ENCODE results near the gene PPP6R3. TPM values are rescaled to one million over a fixed set of nuclear protein-coding genes. Genes with fewer than 3 reads are reported as not detected.
"Not testable (repeated sequence)": the region's sequence is repeated elsewhere in the genome, so short reads cannot be mapped to it uniquely, and the experiment has no call there.

PPP6R3 gene
- total and polyA plus RNA-seq, 10 of the 15 experiments (the other 5 are each of a cell fraction or from before 2014, with no cell fraction given): 12.4 to 123 (median 74.1) TPM

- H4K20me1 ChIP-seq (ENCODE audit: control insufficient read depth, insufficient read depth); H3K79me2 ChIP-seq (ENCODE audit: control insufficient read depth, insufficient read depth, low read length); H3K4me2 ChIP-seq (ENCODE audit: control insufficient read depth, insufficient read depth); ATAC-seq; POLR2A ChIA-PET; DNase-seq (ENCODE audit: low read depth, low spot score); RAD21 ChIA-PET (ENCODE audit: unreplicated experiment); H3K4me1 ChIP-seq (ENCODE audit: control insufficient read depth, insufficient read depth, low read length); H3K9ac ChIP-seq (ENCODE audit: control insufficient read depth, insufficient read depth, low read length); SMC1A ChIA-PET (ENCODE audit: uncharacterized antibody, unreplicated experiment); FAIRE-seq; H3K4me3 ChIP-seq; H3K27ac ChIP-seq (ENCODE audit: control insufficient read depth, insufficient read depth); H3K9me3 ChIP-seq (replicated peaks; ENCODE audit: control insufficient read depth, insufficient read depth, low read length); BruUV-seq (replicated peaks); H2AFZ ChIP-seq (ENCODE audit: control insufficient read depth, low read depth, low read length); H3K36me3 ChIP-seq (ENCODE audit: control insufficient read depth in 2 of 2, insufficient read depth in 2 of 2, low read length in 1 of 2); CTCF ChIA-PET; H3K27me3 ChIP-seq (replicated peaks in 1 of 2; ENCODE audit: control insufficient read depth in 2 of 2, insufficient read depth in 2 of 2, low read length in 1 of 2): not testable (repeated sequence)
- in situ Hi-C loops (cut with MboI) (loop anchor here (10.0 kb wide), 1 partner anchor 450 kb away; no protein-coding TSS in a partner anchor), intact Hi-C loops (cut with micrococcal nuclease; ENCODE audit: unreplicated experiment) (loop anchor here (10.0 kb wide), 1 partner anchor 210 kb away; the partner anchor contains the start of gene CPT1A)
- 12% methylated on average over 7 of the region's 7 CpGs for WGBS (ENCODE audit: insufficient coverage, insufficient replicate concordance, low lambda C conversion rate, missing lambda C conversion rate)
Measured at GRCh38 chr11:68634606-68635005, 174.1 kb downstream of the PPP6R3 start.

GRCh38 chr11:68635172-68635571, 174.6 kb downstream of the PPP6R3 start:
- H2AFZ ChIP-seq (ENCODE audit: control insufficient read depth, low read depth, low read length); H3K9me3 ChIP-seq (replicated peaks; ENCODE audit: control insufficient read depth, insufficient read depth, low read length); H4K20me1 ChIP-seq (ENCODE audit: control insufficient read depth, insufficient read depth); CTCF ChIA-PET; H3K36me3 ChIP-seq (ENCODE audit: control insufficient read depth in 2 of 2, insufficient read depth in 2 of 2, low read length in 1 of 2); H3K9ac ChIP-seq (ENCODE audit: control insufficient read depth, insufficient read depth, low read length); POLR2A ChIA-PET; H3K27me3 ChIP-seq (replicated peaks in 1 of 2; ENCODE audit: control insufficient read depth in 2 of 2, insufficient read depth in 2 of 2, low read length in 1 of 2); BruUV-seq (replicated peaks); ATAC-seq; H3K4me1 ChIP-seq (ENCODE audit: control insufficient read depth, insufficient read depth, low read length); DNase-seq (ENCODE audit: low read depth, low spot score); H3K27ac ChIP-seq (ENCODE audit: control insufficient read depth, insufficient read depth); RAD21 ChIA-PET (ENCODE audit: unreplicated experiment); FAIRE-seq; H3K4me2 ChIP-seq (ENCODE audit: control insufficient read depth, insufficient read depth); SMC1A ChIA-PET (ENCODE audit: uncharacterized antibody, unreplicated experiment); H3K79me2 ChIP-seq (ENCODE audit: control insufficient read depth, insufficient read depth, low read length); H3K4me3 ChIP-seq: not testable (repeated sequence)
- in situ Hi-C loops (cut with MboI): loop anchor here (10.0 kb wide), 1 partner anchor 450 kb away; no protein-coding TSS in a partner anchor
- WGBS (ENCODE audit: insufficient coverage, insufficient replicate concordance, low lambda C conversion rate, missing lambda C conversion rate): 45% methylated on average over 4 of the region's 7 CpGs
- intact Hi-C loops (cut with micrococcal nuclease; ENCODE audit: unreplicated experiment): loop anchor here (10.0 kb wide), 1 partner anchor 210 kb away; the partner anchor contains the start of gene CPT1A

GRCh38 chr11:68635883-68636282, 175.3 kb downstream of the PPP6R3 start:
- H3K9me3 ChIP-seq (replicated peaks; ENCODE audit: control insufficient read depth, insufficient read depth, low read length); CTCF ChIA-PET; H3K79me2 ChIP-seq (ENCODE audit: control insufficient read depth, insufficient read depth, low read length); H3K27me3 ChIP-seq (replicated peaks in 1 of 2; ENCODE audit: control insufficient read depth in 2 of 2, insufficient read depth in 2 of 2, low read length in 1 of 2); H4K20me1 ChIP-seq (ENCODE audit: control insufficient read depth, insufficient read depth); H2AFZ ChIP-seq (ENCODE audit: control insufficient read depth, low read depth, low read length); RAD21 ChIA-PET (ENCODE audit: unreplicated experiment); POLR2A ChIA-PET; H3K9ac ChIP-seq (ENCODE audit: control insufficient read depth, insufficient read depth, low read length); DNase-seq (ENCODE audit: low read depth, low spot score); H3K4me2 ChIP-seq (ENCODE audit: control insufficient read depth, insufficient read depth); SMC1A ChIA-PET (ENCODE audit: uncharacterized antibody, unreplicated experiment); ATAC-seq; BruUV-seq (replicated peaks); H3K4me3 ChIP-seq; H3K4me1 ChIP-seq (ENCODE audit: control insufficient read depth, insufficient read depth, low read length); FAIRE-seq; H3K27ac ChIP-seq (ENCODE audit: control insufficient read depth, insufficient read depth); H3K36me3 ChIP-seq (ENCODE audit: control insufficient read depth in 2 of 2, insufficient read depth in 2 of 2, low read length in 1 of 2): not testable (repeated sequence)
- WGBS (ENCODE audit: insufficient coverage, insufficient replicate concordance, low lambda C conversion rate, missing lambda C conversion rate): 29% methylated on average over 9 of the region's 10 CpGs
- intact Hi-C loops (cut with micrococcal nuclease; ENCODE audit: unreplicated experiment) (loop anchor here (10.0 kb wide), 1 partner anchor 209 kb away; the partner anchor contains the start of gene CPT1A), in situ Hi-C loops (cut with MboI) (loop anchor here (10.0 kb wide), 1 partner anchor 449 kb away; no protein-coding TSS in a partner anchor)

GRCh38 chr11:68639322-68639721, 178.8 kb downstream of the PPP6R3 start:
- H3K4me1 ChIP-seq (ENCODE audit: control insufficient read depth, insufficient read depth, low read length); H3K27ac ChIP-seq (ENCODE audit: control insufficient read depth, insufficient read depth); SMC1A ChIA-PET (ENCODE audit: uncharacterized antibody, unreplicated experiment); DNase-seq (ENCODE audit: low read depth, low spot score); RAD21 ChIA-PET (ENCODE audit: unreplicated experiment); H3K79me2 ChIP-seq (ENCODE audit: control insufficient read depth, insufficient read depth, low read length); CTCF ChIA-PET; H2AFZ ChIP-seq (ENCODE audit: control insufficient read depth, low read depth, low read length); H3K9ac ChIP-seq (ENCODE audit: control insufficient read depth, insufficient read depth, low read length); H3K9me3 ChIP-seq (replicated peaks; ENCODE audit: control insufficient read depth, insufficient read depth, low read length); H3K4me3 ChIP-seq; POLR2A ChIA-PET; H3K4me2 ChIP-seq (ENCODE audit: control insufficient read depth, insufficient read depth); FAIRE-seq; BruUV-seq (replicated peaks); ATAC-seq; H3K27me3 ChIP-seq (replicated peaks in 1 of 2; ENCODE audit: control insufficient read depth in 2 of 2, insufficient read depth in 2 of 2, low read length in 1 of 2); H4K20me1 ChIP-seq (ENCODE audit: control insufficient read depth, insufficient read depth); H3K36me3 ChIP-seq (ENCODE audit: control insufficient read depth in 2 of 2, insufficient read depth in 2 of 2, low read length in 1 of 2): not testable (repeated sequence)
- in situ Hi-C loops (cut with MboI) (loop anchor here (10.0 kb wide), 1 partner anchor 445 kb away; no protein-coding TSS in a partner anchor), intact Hi-C loops (cut with micrococcal nuclease; ENCODE audit: unreplicated experiment) (loop anchor here (10.0 kb wide), 1 partner anchor 205 kb away; the partner anchor contains the start of gene CPT1A)
- 52% methylated on average over 3 of the region's 3 CpGs for WGBS (ENCODE audit: insufficient coverage, insufficient replicate concordance, low lambda C conversion rate, missing lambda C conversion rate)
